ENCODE results near the gene KCNJ6.

The KCNJ6 gene

DNA sequence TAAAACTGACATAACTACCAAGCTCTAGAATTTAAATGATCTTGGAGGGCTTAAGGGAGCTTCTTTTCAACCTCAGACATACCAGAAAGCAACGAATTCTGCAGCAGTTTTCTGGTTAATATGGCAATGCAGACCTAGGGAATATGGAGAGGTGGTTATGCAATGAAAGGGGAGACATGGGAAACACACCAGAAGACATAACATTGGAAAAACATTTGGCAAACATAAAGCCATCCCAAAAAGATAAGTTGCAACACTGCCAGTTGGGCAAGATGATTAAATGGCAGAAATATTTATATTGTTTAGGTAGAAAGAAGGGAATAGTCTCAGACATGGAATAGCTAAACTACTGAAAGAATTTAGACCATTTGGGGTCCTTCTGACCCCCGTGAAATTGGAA lies 104.5 kb downstream of the KCNJ6 start:
- DNase-seq, result no peak

DNA sequence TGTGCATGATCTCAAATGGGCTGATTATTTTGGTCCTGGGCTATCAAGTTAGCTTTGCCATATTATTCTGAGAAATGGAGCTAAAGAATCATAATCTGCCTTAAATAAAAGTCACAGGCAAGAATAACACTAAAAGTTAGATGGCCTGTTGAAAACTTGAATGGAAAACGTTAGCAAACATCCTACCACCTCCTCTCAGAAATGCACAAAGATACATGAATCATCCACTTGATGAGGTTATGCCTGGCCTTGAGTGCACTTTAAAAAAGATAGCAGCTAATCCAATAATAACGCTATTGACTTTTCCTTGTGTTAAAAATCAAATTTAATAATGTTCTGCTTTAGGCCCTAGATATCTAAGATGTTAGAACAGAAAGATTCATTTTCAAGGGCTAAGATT lies 108.0 kb downstream of the KCNJ6 start:
- DNase-seq, result no peak

DNA sequence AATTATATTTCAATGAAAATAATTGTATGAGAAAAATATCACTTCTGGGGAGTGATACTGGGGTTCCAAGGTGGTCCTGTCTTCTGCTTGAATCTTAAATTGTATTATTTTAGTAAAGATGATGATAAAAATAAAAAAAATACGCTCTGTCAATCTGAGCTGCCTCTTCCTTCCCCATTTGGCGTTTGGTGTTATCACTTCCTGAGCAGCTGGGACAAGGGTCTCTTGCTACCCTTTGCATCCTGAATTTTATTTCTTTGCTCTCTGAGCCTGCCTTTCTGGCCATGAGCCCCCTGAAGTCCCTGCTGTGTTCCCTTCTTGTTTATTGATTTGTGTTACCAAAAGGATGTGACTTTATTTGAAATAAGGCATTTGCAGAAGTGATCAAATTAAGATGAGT lies 111.0 kb downstream of the KCNJ6 start:
- DNase-seq, result no peak

DNA sequence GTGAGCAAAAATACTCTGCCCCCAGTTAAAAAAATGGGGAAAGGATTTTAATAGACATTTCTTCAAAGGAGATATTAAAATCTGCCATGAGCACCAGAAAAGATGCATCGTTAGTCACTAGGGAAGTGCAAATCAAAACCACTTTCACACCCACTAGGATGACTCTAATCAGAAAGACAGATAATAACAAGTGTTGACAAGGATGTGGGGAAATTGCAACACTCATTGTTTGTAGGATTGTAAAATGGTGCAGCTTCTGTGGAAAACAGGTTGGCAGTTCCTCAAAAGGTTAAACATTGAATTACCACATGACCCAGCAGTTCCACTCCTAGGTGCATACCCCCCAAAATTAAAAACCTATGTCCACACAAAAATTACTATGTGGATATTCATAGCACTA lies 112.3 kb downstream of the KCNJ6 start:
- no peak for DNase-seq

DNA sequence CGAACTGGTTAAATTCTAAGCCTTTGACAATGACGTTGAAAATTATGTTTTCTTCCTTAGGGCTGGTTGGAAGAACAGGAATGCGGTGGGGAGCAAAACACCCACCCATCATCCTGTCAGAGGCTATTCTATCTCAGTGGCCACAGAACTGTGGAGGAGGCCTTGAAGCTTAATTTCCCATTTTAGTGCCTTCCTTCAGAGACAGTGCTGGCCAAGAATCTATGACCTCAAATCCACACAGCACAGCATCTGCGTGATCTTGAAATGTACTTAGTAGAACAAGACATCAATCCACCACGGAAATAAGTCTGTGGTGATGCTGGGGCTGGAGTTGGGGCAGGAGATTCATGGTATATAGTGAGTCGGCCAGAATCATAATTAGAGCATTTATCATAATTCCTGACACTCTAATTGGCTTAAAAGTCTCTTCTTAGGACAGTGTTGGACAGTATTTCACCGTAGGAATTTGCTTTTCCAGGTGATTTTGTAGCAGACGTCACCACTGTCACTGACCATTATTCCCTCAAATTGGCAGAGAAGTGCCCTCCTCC lies 113.1 kb downstream of the KCNJ6 start:
- DNase-seq, result no peak

DNA sequence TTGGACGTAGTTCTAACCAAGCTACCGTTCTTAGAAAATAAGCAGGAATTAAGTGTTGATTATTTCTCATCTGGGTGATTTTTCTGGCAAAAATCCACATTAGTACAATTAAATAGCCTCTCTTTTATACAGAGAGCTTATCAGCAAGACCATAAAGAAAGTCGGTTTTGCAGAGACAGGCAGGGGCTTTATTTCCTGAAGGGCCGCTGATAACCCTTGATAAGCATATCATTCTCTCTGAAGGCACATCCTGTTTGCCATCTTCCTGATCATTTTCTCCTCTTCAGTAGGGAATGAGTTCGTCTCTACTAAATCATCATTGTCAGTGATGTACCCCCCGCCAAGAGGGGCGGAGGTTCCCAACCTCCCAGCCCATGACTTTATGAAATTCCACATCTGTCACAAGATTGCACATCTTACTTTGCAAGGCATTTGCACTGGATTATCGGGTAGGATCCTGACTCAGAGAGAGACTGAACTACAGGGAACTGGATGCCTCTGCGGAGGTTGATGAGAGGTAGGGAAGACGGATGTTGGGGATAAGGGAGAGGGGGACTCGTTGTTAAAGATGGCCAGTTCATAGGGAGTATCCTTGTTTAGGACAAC lies 115.7 kb downstream of the KCNJ6 start:
- no peak for DNase-seq

DNA sequence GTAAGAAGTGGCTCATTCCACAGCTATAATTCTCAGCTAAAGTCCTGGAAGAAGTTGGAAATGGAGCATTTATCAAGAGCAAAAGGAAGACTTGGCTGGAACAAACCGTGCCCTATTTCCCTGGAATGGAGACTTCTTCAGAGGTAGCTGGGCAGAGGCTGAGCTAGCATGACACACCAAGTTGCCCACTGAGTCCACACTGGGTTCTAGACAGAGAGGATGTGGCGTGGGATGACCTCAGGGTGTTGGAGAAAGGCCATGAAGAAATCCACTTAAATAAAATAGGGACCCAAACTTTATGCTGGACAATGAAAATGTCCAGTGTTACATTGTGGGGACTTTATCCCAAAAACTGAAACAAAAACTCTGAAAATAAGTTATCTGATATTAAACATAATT lies 116.2 kb downstream of the KCNJ6 start:
- no peak for DNase-seq

DNA sequence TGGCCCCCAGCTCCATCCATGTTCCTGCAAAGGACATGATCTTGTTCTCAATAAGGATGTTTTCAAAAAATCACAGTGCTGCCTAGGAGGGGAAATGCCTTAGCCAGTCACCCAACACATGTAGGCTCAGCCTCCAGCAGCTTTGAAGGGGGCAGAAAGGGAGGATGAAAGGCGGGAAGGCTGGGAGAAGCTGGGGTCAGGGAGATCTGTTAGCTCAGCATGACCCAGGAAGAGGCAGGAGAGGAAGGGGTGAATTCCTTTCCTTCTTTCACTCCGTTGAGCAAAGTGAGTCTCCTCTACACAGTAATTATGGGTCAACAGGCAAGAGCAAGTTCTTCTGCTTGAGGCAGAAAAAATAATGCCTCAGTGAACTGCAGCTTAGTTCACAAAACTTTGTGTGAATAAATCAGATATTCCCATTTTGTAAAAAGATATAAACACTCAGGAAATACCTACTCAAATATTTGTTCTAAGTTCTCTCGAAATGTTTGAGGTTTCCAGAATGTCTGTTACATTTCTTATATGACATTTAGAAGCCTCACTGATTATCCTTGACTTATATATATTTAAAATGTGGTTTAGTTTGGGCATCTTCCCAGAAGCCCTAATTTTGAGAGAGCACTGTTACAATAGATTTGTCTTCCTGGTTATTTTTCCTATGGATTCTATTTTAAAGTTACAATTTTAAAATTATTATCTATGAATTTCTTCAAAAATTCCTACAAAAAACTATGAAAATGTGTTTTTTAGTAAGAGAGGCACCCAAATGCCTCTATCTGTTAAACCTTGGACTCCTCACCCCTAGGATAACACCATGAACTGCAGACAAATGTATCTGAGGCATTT lies 116.8 kb downstream of the KCNJ6 start:
- no peak for DNase-seq

DNA sequence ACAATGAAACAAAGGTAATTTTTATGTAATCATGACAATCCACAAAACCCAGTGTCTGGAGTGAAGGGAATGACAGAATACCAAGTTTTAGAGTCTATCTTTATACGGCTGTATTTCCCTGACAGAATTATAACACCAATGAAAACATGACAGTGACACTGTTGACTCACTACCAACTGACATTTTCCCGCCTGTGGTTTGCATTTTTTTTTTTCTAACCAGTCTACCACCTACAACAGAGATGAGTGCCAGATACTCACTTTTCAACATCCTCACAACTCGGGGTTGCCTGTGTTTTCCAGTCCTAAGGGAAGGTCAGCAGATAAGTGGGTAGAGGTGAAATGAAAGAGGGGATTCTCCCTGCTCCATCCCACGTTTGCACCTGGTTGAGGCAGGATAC lies 118.9 kb downstream of the KCNJ6 start:
- DNase-seq, result no peak

DNA sequence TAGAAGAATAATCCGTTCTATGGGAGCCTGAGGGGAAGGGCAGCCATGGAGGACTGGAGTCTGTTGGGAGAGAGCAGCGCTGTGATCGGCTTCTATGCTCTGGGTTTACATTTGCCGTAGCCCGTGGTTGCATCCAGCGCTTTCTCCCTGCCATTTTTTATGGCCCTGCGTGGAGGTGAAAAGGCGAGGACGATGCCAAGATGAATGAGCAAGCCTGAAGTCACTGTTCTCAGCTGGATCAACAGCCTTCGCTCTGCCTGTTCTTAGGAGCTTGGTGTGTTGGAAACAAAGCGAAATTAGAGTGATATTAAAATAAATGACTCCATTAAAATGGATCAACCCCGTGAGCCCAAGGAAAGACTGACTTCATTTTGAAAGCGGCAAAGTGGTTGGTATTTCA lies 120.2 kb downstream of the KCNJ6 start:
- no peak for DNase-seq

GRCh38 chr21:37793660-37794059 lies 122.6 kb downstream of the KCNJ6 start:
- DNase-seq, result no peak

- DNase-seq, result no peak
These were observed 124.2 kb downstream of the KCNJ6 start for GRCh38 chr21:37792046-37792445.

GRCh38 chr21:37790905-37791304 lies 125.4 kb downstream of the KCNJ6 start:
- no peak for DNase-seq

GRCh38 chr21:37788503-37788902 lies 127.8 kb downstream of the KCNJ6 start:
- no peak for DNase-seq

DNA sequence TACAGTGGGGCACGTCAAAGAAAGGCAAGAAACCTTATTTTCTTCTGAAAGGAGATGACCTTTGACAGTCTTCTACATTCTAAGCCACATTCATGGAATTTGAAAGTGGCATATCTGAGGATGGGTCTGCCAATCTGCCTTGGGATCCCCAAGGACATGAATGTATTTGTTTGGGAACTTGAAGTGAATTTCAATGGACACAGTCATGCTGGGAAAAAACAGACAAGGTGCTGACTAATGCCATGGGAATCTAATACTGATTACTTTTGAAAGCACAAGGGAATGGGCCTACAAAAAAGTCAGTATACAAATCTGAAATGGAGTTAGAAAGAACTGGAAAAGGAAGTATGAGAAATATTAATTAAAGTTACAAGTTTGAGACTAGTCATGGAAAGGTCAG lies 128.8 kb downstream of the KCNJ6 start:
- no peak for DNase-seq

- no peak for DNase-seq
These were observed 131.5 kb downstream of the KCNJ6 start for GRCh38 chr21:37784591-37785318.

DNA sequence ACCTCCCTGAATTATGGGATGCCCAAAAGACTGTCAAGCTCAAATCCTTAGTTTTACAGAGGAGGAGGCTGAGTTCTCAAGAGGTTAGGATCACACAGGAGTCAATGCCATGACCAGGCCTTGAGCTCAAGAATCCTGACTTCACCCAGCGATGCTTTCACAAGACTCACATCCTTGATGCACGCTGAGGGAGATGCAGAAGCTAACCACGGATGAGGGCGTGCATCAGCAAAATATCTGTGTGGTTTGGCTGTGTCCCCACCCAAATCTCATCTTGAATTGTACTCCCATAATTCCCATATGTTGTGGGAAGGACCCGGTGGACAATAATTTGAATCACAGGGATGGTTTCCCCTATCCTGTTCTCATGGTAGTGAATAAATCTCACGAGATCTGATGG lies 133.2 kb downstream of the KCNJ6 start:
- no peak for DNase-seq

DNA sequence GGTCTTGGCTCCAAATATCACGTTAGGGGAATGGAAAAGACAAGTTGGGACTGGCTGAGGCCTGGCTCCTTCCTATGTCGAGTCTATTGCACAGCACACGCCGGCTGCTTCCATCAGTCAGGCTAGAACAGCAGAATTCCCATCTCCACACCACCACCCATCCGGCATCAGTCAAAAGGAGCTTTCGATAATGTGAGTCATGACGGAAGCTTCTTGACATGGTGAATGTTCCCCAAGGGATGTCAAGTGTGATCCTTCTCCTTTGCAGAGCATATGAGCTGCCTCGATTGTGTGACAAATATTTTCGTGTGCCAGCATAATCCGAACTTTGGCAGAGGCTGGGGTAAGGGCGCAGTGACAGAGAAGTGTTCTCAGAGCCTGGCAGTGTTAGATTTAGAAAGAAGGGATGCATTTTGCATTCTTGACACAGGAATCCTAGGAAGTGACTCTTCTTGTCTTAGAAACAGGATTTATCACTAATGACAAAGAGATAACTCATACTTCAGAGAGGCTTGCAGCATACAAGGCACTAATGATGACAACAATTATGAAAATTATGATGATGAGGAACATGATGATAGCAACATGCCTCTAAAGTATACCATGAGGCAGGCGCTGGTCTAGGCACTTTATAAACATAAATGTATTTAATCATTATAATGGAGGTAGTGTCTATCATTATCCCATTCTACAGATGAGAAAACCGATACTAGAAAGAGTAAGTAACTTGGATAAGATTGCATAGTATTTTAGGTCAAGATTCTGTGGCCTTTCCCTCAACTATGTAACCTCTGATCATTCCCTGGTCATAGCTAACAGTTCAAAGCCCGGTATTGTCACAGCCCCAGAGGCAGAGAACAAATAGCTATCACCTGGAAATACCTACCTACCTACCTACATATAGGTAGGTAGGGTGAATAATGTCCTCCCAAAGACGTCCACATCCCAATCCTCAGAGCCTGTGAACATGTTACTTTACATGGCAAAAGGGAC lies 135.0 kb downstream of the KCNJ6 start:
- DNase-seq, result no peak

DNA sequence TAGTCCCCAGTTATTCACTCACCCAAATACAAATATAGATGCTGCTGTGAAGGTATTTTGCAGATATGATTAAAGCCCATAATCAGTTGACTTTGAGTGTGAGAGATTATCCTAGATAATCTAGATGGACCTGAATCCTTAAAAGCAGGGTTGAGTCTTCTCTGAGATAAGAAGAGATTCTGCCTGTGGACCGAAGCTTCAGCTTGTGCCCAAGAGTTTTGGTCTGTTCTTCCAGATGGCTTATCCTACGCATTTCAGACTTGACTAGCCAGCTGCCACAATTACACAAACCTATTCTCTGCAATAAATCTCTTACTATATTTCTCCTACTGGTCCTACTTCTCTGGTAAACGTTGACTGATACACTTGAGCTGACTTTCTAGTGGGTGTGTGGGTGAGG lies 145.1 kb downstream of the KCNJ6 start:
- no peak for DNase-seq

DNA sequence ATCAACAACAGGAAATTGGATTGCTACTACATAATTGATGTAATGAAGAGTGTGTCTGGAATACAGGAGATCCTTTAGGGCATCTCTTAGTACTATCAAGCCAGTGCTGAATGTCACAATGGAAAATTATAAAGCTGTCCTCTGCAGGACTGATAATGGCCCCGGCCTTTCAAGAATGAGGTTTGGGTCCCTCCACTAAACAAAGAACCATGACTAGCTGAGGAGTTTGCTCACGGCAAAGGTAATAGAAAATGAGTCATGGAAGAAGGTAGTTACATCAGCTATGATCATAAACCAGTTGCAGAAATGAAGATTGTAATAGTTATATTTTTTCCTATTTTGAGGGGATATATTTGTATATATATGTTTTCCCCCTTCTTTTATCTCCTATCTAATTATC lies 145.8 kb downstream of the KCNJ6 start:
- no peak for DNase-seq

GRCh38 chr21:37769656-37770055 lies 146.6 kb downstream of the KCNJ6 start:
- no peak for DNase-seq

- no peak for DNase-seq
These were observed 148.3 kb downstream of the KCNJ6 start for GRCh38 chr21:37767984-37768383.

GRCh38 chr21:37766129-37766528 lies 150.1 kb downstream of the KCNJ6 start:
- DNase-seq, result no peak

Measured in activated CD4-positive, alpha-beta T cell treated with anti-CD3 and anti-CD28 coated beads, Interleukin-2, amount 50 U/mL, for 48 hours (primary cell).